Cortex of kidney (tissue), 1 donor: ENCODE results near the gene BTBD17.
"Not testable (repeated sequence)": the region's sequence is repeated elsewhere in the genome, so short reads cannot be mapped to it uniquely, and the experiment has no call there.

Experiments used
- DNase-seq: peaks from one replicate; lab custom pipeline; 2025; lab: John Stamatoyannopoulos, UW

The BTBD17 gene

GRCh38 chr17:74361230-74362068 is at the start of gene BTBD17:
TSS of gene BTBD17 (minus strand) at chr17:74361868. CDS start at chr17:74361819, 49 bp downstream.
- no peak for DNase-seq

GRCh38 chr17:74410001-74410443 is 48.4 kb upstream of the BTBD17 start:
- no peak for DNase-seq

- no peak for DNase-seq
These were observed 47.1 kb upstream of the BTBD17 start for GRCh38 chr17:74408815-74409214.

- no peak for DNase-seq
These were observed 46.6 kb upstream of the BTBD17 start for GRCh38 chr17:74408262-74408661.

GRCh38 chr17:74407384-74407783 is 45.7 kb upstream of the BTBD17 start:
- no peak for DNase-seq

- not testable (repeated sequence) for DNase-seq
These were observed 43.6 kb upstream of the BTBD17 start for GRCh38 chr17:74405311-74405710.

- DNase-seq: no peak
These were observed 43.1 kb upstream of the BTBD17 start for GRCh38 chr17:74404789-74405188.

GRCh38 chr17:74404218-74404617 is 42.5 kb upstream of the BTBD17 start:
- no peak for DNase-seq

- DNase-seq: no peak
These were observed 42.0 kb upstream of the BTBD17 start for GRCh38 chr17:74403512-74404137.

GRCh38 chr17:74402048-74402447 is 40.4 kb upstream of the BTBD17 start:
- DNase-seq: no peak

GRCh38 chr17:74396567-74396966 is 34.9 kb upstream of the BTBD17 start:
- DNase-seq: no peak

- DNase-seq: no peak
These were observed 33.3 kb upstream of the BTBD17 start for GRCh38 chr17:74394977-74395376.

GRCh38 chr17:74394275-74394950 is 32.7 kb upstream of the BTBD17 start:
- DNase-seq: no peak

GRCh38 chr17:74393346-74393942 is 31.8 kb upstream of the BTBD17 start:
- no peak for DNase-seq

- no peak for DNase-seq
These were observed 31.2 kb upstream of the BTBD17 start for GRCh38 chr17:74392848-74393247.

GRCh38 chr17:74391771-74392170 is 30.1 kb upstream of the BTBD17 start:
- DNase-seq: no peak

GRCh38 chr17:74390680-74391653 is 29.3 kb upstream of the BTBD17 start:
- no peak for DNase-seq

- no peak for DNase-seq
These were observed 28.4 kb upstream of the BTBD17 start for GRCh38 chr17:74389937-74390679.

- DNase-seq: no peak
These were observed 27.6 kb upstream of the BTBD17 start for GRCh38 chr17:74389084-74389753.
